Bronchial epithelial cell (primary cell): Measurements from ENCODE around the gene LDB1. TPM values are rescaled to one million over a fixed set of nuclear protein-coding genes. Genes with fewer than 3 reads are reported as not detected.

Experiments used
- DNase-seq: peaks from one replicate; pipeline ENCODE4 v3.0.0-alpha.2; 2010; ENCODE audit warnings: low read depth
- FAIRE-seq: peaks from 2 replicates; lab custom pipeline; 2011; peaks lifted over from hg19 to GRCh38; lab: Jason Lieb, UNC
- H3K27me3 ChIP-seq: 2 replicates; pipeline ENCODE4 v1.5.1; 2011; ENCODE audit warnings: low read length; ENCODE audit not compliant: control insufficient read depth, insufficient read depth
- H3K36me3 ChIP-seq: 2 replicates; pipeline ENCODE4 v1.5.1; 2011; ENCODE audit warnings: low read length; ENCODE audit not compliant: control insufficient read depth, insufficient read depth
- H3K4me3 ChIP-seq: 2 replicates; pipeline ENCODE4 v1.5.1; 2011; ENCODE audit warnings: mild to moderate bottlenecking, low read depth, low read length, control low read depth
- CTCF ChIP-seq: IDR thresholded peaks from 2 replicates; pipeline ENCODE4 v1.5.1; 2011; ENCODE audit warnings: mild to moderate bottlenecking, moderate library complexity, low read length, control low read depth, inconsistent platforms; ENCODE audit not compliant: insufficient read depth, severe bottlenecking
- total RNA-seq: library from RNA; depleted of rRNA; stranded (reverse); fragments of >200 nt; gene quantifications from 2 replicates; pipeline ENCODE4 v1.2.1, GENCODE V29; 2014

Gene LDB1
- total RNA-seq, 1 donor from 2014 or later = 30.0 TPM

GRCh38 chr10:102083541-102083940 lies 36.6 kb downstream of the LDB1 start:
- no peaks in the 10 kb centered on the region for H3K36me3 ChIP-seq
- H3K27me3 ChIP-seq = no peaks in the 10 kb centered on the region
- H3K4me3 ChIP-seq = no peak overlapping the region
- FAIRE-seq = no peak
- no peak for DNase-seq
- TF ChIP-seq CTCF = no peak

- TF ChIP-seq CTCF = peak; percentile 96
- no peak overlapping the region for H3K4me3 ChIP-seq
- H3K36me3 ChIP-seq = peaks cover 3% of the 10 kb centered on the region
- H3K27me3 ChIP-seq = no peaks in the 10 kb centered on the region
- no peak for FAIRE-seq
- DNase-seq = peak; percentile 74
Observed at GRCh38 chr10:102072673-102073527, 47.3 kb downstream of the LDB1 start.

DNA sequence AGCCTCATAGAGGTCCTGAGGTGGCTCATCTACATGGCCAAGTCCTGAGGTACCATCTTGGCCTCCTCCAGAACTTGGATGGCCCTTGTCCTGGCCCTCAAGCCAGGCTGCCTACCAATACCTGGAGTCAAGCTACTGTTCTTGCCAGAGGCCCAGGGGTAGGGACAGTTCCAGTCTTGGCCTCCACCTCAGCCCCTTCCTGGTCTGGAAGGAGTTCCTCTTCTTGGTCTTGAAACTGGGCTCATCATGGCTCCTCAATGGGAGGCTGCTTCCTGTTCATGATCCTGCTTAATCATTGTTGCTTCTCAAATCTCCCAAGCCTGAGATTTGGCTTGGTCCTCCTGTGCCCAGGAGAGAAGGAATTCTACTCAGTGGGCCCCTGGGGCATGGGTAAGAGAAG lies 51.1 kb downstream of the LDB1 start:
- no peak for DNase-seq
- Histone ChIP-seq H3K36me3 (peaks cover 5% of the 10 kb centered on the region), H3K27me3 (no peaks in the 10 kb centered on the region), H3K4me3 (no peak overlapping the region)
- no peak for FAIRE-seq
- no peak for TF ChIP-seq CTCF

DNA sequence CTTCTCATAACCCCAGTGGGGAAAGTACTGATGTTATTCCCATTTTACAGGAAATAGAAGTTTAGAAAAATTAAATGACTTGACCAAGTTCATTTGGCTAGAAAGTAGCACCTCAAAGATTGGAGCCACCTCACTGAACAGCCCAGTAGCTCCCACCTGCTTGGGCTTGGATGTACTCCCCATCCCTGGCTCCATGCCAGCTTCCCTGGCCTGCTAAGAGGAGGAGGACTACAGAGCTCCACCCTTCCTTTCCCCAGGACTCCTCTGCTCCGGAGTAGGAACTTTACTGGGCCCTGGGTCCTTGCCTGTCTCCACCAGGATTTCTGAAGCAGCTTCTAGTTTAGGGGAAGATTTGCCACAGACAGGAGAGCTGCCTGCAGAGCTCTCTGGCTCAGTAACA lies 52.0 kb downstream of the LDB1 start:
- DNase-seq = no peak
- no peak for FAIRE-seq
- Histone ChIP-seq H3K36me3 (peaks cover 5% of the 10 kb centered on the region), H3K4me3 (no peak overlapping the region), H3K27me3 (no peaks in the 10 kb centered on the region)
- no peak for TF ChIP-seq CTCF

DNA sequence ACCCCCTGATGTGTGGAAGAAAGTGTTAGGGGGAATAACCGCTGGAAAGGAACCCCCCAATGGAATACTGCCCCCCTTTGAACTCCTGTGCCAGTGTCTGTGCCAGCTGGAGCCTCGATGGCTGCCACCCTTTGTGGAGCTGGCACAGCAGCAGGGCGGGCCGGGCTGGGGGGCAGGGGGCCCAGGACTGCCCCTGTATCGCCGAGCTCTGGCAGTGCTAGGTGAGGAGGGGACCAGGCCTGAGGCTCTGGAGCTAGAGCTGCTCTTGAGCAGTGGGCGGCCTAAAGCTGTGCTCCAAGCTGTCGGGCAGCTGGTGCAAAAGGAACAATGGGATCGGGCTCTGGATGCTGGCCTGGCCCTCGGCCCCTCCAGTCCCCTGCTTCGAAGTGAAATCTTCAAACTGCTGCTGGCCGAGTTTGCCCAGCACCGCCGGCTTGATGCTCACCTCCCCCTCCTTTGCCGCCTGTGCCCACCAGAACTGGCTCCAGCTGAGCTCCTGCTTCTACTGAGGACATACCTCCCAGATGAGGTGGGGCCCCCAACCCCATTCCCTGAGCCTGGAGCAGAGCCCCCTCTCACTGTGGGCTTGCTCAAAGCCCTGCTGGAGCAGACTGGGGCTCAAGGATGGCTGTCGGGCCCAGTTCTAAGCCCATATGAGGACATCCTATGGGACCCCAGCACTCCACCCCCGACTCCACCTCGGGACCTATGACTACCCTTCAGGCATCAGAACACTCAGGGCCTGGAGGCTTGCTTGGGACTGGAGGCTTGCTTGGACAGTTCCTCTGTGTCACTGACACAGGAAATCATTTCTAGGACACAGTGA lies 52.9 kb downstream of the LDB1 start:
- DNase-seq (no peak), FAIRE-seq (no peak)
- Histone ChIP-seq H3K27me3 (no peaks in the 10 kb centered on the region), H3K4me3 (no peak overlapping the region), H3K36me3 (peaks cover 5% of the 10 kb centered on the region)
- no peak for TF ChIP-seq CTCF
